ENCODE results near the gene NDUFA8.

NDUFA8 gene

GRCh38 chr9:122179054-122179689 lies 19.6 kb upstream of the NDUFA8 start:
- H3K9me2 ChIP-seq (ENCODE audit: low read depth, low read length), result no peaks in the 10 kb centered on the region
- H3K9ac ChIP-seq (ENCODE audit: low read length), result no peak overlapping the region
- H3K9me3 ChIP-seq (ENCODE audit: low read length), result no peaks in the 10 kb centered on the region
- TF ChIP-seq CTCF (IDR thresholded peaks at IDR 0.05; ENCODE audit: low read length), result no peak
- H3K27ac ChIP-seq (ENCODE audit: low read depth, low read length, poor library complexity, severe bottlenecking), result no peak overlapping the region
- 0 out of 2 replicates have a peak, but pooled peaks cover 8% of the 10 kb centered on the region for H3K27me3 ChIP-seq (ENCODE audit: insufficient read depth, low read length)
- no peaks in the 10 kb centered on the region for H3K79me2 ChIP-seq (ENCODE audit: insufficient read depth, low read length)
- H3F3A ChIP-seq (ENCODE audit: insufficient read depth, low read length), result no peaks in the 10 kb centered on the region
- no peak overlapping the region for H3K4me2 ChIP-seq (ENCODE audit: low read length)
- H2AFZ ChIP-seq (ENCODE audit: low read length), result no peak overlapping the region
- no peak overlapping the region for H3K4me3 ChIP-seq (ENCODE audit: low read depth, low read length, poor library complexity, severe bottlenecking)
- H4K20me1 ChIP-seq (ENCODE audit: insufficient read depth, low read length), result no peaks in the 10 kb centered on the region
- no peaks in the 10 kb centered on the region for H3K4me1 ChIP-seq (ENCODE audit: insufficient read depth, low read length, severe bottlenecking)
- no peaks in the 10 kb centered on the region for H3K36me3 ChIP-seq (ENCODE audit: insufficient read depth, low read length)

- H3K27ac ChIP-seq (ENCODE audit: low read depth, low read length, poor library complexity, severe bottlenecking), result no peak overlapping the region
- no peaks in the 10 kb centered on the region for H3K79me2 ChIP-seq (ENCODE audit: insufficient read depth, low read length)
- H3K9me3 ChIP-seq (ENCODE audit: low read length), result no peaks in the 10 kb centered on the region
- H3F3A ChIP-seq (ENCODE audit: insufficient read depth, low read length), result no peaks in the 10 kb centered on the region
- H3K27me3 ChIP-seq (ENCODE audit: insufficient read depth, low read length), result 0 out of 2 replicates have a peak, but pooled peaks cover 10% of the 10 kb centered on the region
- H3K9me2 ChIP-seq (ENCODE audit: low read depth, low read length), result no peaks in the 10 kb centered on the region
- no peak for TF ChIP-seq CTCF (IDR thresholded peaks at IDR 0.05; ENCODE audit: low read length)
- TF ChIP-seq EZH2 (IDR thresholded peaks at IDR 0.05; ENCODE audit: borderline replicate concordance, low read length), result no peak
- no peaks in the 10 kb centered on the region for H4K20me1 ChIP-seq (ENCODE audit: insufficient read depth, low read length)
- H3K4me2 ChIP-seq (ENCODE audit: low read length), result no peak overlapping the region
- no peaks in the 10 kb centered on the region for H3K4me1 ChIP-seq (ENCODE audit: insufficient read depth, low read length, severe bottlenecking)
- H3K9ac ChIP-seq (ENCODE audit: low read length), result no peak overlapping the region
- H3K36me3 ChIP-seq (ENCODE audit: insufficient read depth, low read length), result no peaks in the 10 kb centered on the region
- no peak overlapping the region for H2AFZ ChIP-seq (ENCODE audit: low read length)
- no peak overlapping the region for H3K4me3 ChIP-seq (ENCODE audit: low read depth, low read length, poor library complexity, severe bottlenecking)
Measured at GRCh38 chr9:122176916-122177315, 17.3 kb upstream of the NDUFA8 start.

- no peaks in the 10 kb centered on the region for H3K9me3 ChIP-seq (ENCODE audit: low read length)
- 0 out of 2 replicates have a peak, but pooled peaks cover 10% of the 10 kb centered on the region for H3K27me3 ChIP-seq (ENCODE audit: insufficient read depth, low read length)
- no peak overlapping the region for H3K4me2 ChIP-seq (ENCODE audit: low read length)
- H3K27ac ChIP-seq (ENCODE audit: low read depth, low read length, poor library complexity, severe bottlenecking), result no peak overlapping the region
- H3K79me2 ChIP-seq (ENCODE audit: insufficient read depth, low read length), result no peaks in the 10 kb centered on the region
- H3K9me2 ChIP-seq (ENCODE audit: low read depth, low read length), result no peaks in the 10 kb centered on the region
- TF ChIP-seq CTCF (IDR thresholded peaks at IDR 0.05; ENCODE audit: low read length) (no peak), EZH2 (IDR thresholded peaks at IDR 0.05; ENCODE audit: borderline replicate concordance, low read length) (no peak)
- H3F3A ChIP-seq (ENCODE audit: insufficient read depth, low read length), result no peaks in the 10 kb centered on the region
- no peaks in the 10 kb centered on the region for H3K4me1 ChIP-seq (ENCODE audit: insufficient read depth, low read length, severe bottlenecking)
- no peak overlapping the region for H3K9ac ChIP-seq (ENCODE audit: low read length)
- no peak overlapping the region for H3K4me3 ChIP-seq (ENCODE audit: low read depth, low read length, poor library complexity, severe bottlenecking)
- H3K36me3 ChIP-seq (ENCODE audit: insufficient read depth, low read length), result no peaks in the 10 kb centered on the region
- H2AFZ ChIP-seq (ENCODE audit: low read length), result no peak overlapping the region
- no peaks in the 10 kb centered on the region for H4K20me1 ChIP-seq (ENCODE audit: insufficient read depth, low read length)
Measured at GRCh38 chr9:122173670-122174069, 14.1 kb upstream of the NDUFA8 start.
